Measurements from ENCODE around the gene SDF4. TPM values are rescaled to one million over a fixed set of nuclear protein-coding genes. Genes with fewer than 3 reads are reported as not detected.
A peak's percentile ranks its signal among the peaks of the same experiment; 100 is the strongest.

The SDF4 gene
- total and polyA plus RNA-seq, 2 donors (not counting 1 experiment from before 2014, with no cell fraction given), result 127 to 133 TPM

GRCh38 chr1:1194723-1195122 is 37.1 kb downstream of the SDF4 start:
- no peaks in the 10 kb centered on the region for H3K79me2 ChIP-seq (ENCODE audit: control insufficient read depth, insufficient read depth, low read length)
- no peaks in the 10 kb centered on the region for H3K9me3 ChIP-seq (ENCODE audit: control insufficient read depth, insufficient read depth, low read depth, low read length)
- TF ChIP-seq CTCF (conservative IDR thresholded peaks at IDR 0.05 in 1 of 2, IDR thresholded peaks at IDR 0.05 in 1 of 2; ENCODE audit: low read depth in 1 of 2, low read length in 2 of 2), result no peak
- no peak for TF ChIP-seq EZH2 (IDR thresholded peaks at IDR 0.05; ENCODE audit: low read length, missing control alignments)
- no peaks in the 10 kb centered on the region for H4K20me1 ChIP-seq (ENCODE audit: control insufficient read depth, extremely low read depth, insufficient read depth, low read length)
- H3K4me1 ChIP-seq (ENCODE audit: control insufficient read depth, extremely low read depth, insufficient read depth, low read length), result no peaks in the 10 kb centered on the region
- H3K27ac ChIP-seq (ENCODE audit: insufficient read depth, low read length), result no peak overlapping the region
- no peak overlapping the region for H3K9ac ChIP-seq (ENCODE audit: insufficient read depth, low read length)
- no peak overlapping the region for H3K4me3 ChIP-seq (replicated peaks in 1 of 4; ENCODE audit: control extremely low read depth in 1 of 4, insufficient read depth in 1 of 4, low read depth in 3 of 4, low read length in 4 of 4)
- peak in 1 of 2 donors; percentile 28 for DNase-seq (ENCODE audit: low read depth in 2 of 2)
- H3K27me3 ChIP-seq (ENCODE audit: control insufficient read depth, insufficient read depth, low read length), result no peaks in the 10 kb centered on the region
- H2AFZ ChIP-seq (ENCODE audit: low read length), result no peak overlapping the region
- no peak overlapping the region for H3K4me2 ChIP-seq (ENCODE audit: extremely low read depth, insufficient read depth, low read length)
- H3K36me3 ChIP-seq (ENCODE audit: control insufficient read depth, insufficient read depth, low read length), result no peaks in the 10 kb centered on the region

GRCh38 chr1:1191734-1192133 is 40.1 kb downstream of the SDF4 start:
- no peak overlapping the region for H2AFZ ChIP-seq (ENCODE audit: low read length)
- no peak overlapping the region for H3K4me3 ChIP-seq (replicated peaks in 1 of 4; ENCODE audit: control extremely low read depth in 1 of 4, insufficient read depth in 1 of 4, low read depth in 3 of 4, low read length in 4 of 4)
- H3K9me3 ChIP-seq (ENCODE audit: control insufficient read depth, insufficient read depth, low read depth, low read length), result no peaks in the 10 kb centered on the region
- no peaks in the 10 kb centered on the region for H4K20me1 ChIP-seq (ENCODE audit: control insufficient read depth, extremely low read depth, insufficient read depth, low read length)
- no peak overlapping the region for H3K4me2 ChIP-seq (ENCODE audit: extremely low read depth, insufficient read depth, low read length)
- TF ChIP-seq CTCF (conservative IDR thresholded peaks at IDR 0.05 in 1 of 2, IDR thresholded peaks at IDR 0.05 in 1 of 2; ENCODE audit: low read depth in 1 of 2, low read length in 2 of 2) (no peak), EZH2 (IDR thresholded peaks at IDR 0.05; ENCODE audit: low read length, missing control alignments) (no peak)
- H3K27ac ChIP-seq (ENCODE audit: insufficient read depth, low read length), result no peak overlapping the region
- no peaks in the 10 kb centered on the region for H3K36me3 ChIP-seq (ENCODE audit: control insufficient read depth, insufficient read depth, low read length)
- H3K79me2 ChIP-seq (ENCODE audit: control insufficient read depth, insufficient read depth, low read length), result no peaks in the 10 kb centered on the region
- H3K9ac ChIP-seq (ENCODE audit: insufficient read depth, low read length), result no peak overlapping the region
- DNase-seq (ENCODE audit: low read depth in 2 of 2), result no peak
- H3K4me1 ChIP-seq (ENCODE audit: control insufficient read depth, extremely low read depth, insufficient read depth, low read length), result no peaks in the 10 kb centered on the region
- no peaks in the 10 kb centered on the region for H3K27me3 ChIP-seq (ENCODE audit: control insufficient read depth, insufficient read depth, low read length)

- no peaks in the 10 kb centered on the region for H3K36me3 ChIP-seq (ENCODE audit: control insufficient read depth, insufficient read depth, low read length)
- no peaks in the 10 kb centered on the region for H3K27me3 ChIP-seq (ENCODE audit: control insufficient read depth, insufficient read depth, low read length)
- no peaks in the 10 kb centered on the region for H4K20me1 ChIP-seq (ENCODE audit: control insufficient read depth, extremely low read depth, insufficient read depth, low read length)
- no peak for DNase-seq (ENCODE audit: low read depth in 2 of 2)
- no peaks in the 10 kb centered on the region for H3K4me1 ChIP-seq (ENCODE audit: control insufficient read depth, extremely low read depth, insufficient read depth, low read length)
- no peaks in the 10 kb centered on the region for H3K79me2 ChIP-seq (ENCODE audit: control insufficient read depth, insufficient read depth, low read length)
- no peak for TF ChIP-seq EZH2 (IDR thresholded peaks at IDR 0.05; ENCODE audit: low read length, missing control alignments)
- TF ChIP-seq CTCF (conservative IDR thresholded peaks at IDR 0.05 in 1 of 2, IDR thresholded peaks at IDR 0.05 in 1 of 2; ENCODE audit: low read depth in 1 of 2, low read length in 2 of 2), result no peak
- no peak overlapping the region for H2AFZ ChIP-seq (ENCODE audit: low read length)
- H3K4me3 ChIP-seq (replicated peaks in 1 of 4; ENCODE audit: control extremely low read depth in 1 of 4, insufficient read depth in 1 of 4, low read depth in 3 of 4, low read length in 4 of 4), result no peak overlapping the region
- no peak overlapping the region for H3K4me2 ChIP-seq (ENCODE audit: extremely low read depth, insufficient read depth, low read length)
- no peaks in the 10 kb centered on the region for H3K9me3 ChIP-seq (ENCODE audit: control insufficient read depth, insufficient read depth, low read depth, low read length)
- H3K27ac ChIP-seq (ENCODE audit: insufficient read depth, low read length), result no peak overlapping the region
- H3K9ac ChIP-seq (ENCODE audit: insufficient read depth, low read length), result no peak overlapping the region
Measured at GRCh38 chr1:1189111-1189510, 42.7 kb downstream of the SDF4 start.

All from fibroblast of lung (primary cell).